ENCODE measurements around the gene MEPCE. TPM values are rescaled to one million over a fixed set of nuclear protein-coding genes. Genes with fewer than 3 reads are reported as not detected.

The MEPCE gene
- total and polyA plus RNA-seq, 4 donors = 6.7 to 21.8 (median 16.5) TPM

DNA sequence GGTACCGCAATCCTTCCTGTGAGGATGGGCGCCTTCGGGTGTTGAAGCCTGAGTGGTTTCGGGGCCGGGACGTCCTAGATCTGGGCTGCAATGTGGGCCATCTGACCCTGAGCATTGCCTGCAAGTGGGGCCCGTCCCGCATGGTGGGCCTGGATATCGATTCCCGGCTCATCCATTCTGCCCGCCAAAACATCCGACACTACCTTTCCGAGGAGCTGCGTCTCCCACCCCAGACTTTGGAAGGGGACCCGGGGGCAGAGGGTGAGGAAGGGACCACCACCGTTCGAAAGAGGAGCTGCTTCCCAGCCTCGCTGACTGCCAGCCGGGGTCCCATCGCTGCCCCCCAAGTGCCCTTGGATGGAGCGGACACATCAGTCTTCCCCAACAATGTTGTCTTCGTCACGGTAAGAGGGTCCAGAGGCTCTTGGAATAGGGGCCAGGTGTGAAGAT lies 1.7 kb downstream of the MEPCE start (continued):
- TF ChIP-seq, protein P1, sequence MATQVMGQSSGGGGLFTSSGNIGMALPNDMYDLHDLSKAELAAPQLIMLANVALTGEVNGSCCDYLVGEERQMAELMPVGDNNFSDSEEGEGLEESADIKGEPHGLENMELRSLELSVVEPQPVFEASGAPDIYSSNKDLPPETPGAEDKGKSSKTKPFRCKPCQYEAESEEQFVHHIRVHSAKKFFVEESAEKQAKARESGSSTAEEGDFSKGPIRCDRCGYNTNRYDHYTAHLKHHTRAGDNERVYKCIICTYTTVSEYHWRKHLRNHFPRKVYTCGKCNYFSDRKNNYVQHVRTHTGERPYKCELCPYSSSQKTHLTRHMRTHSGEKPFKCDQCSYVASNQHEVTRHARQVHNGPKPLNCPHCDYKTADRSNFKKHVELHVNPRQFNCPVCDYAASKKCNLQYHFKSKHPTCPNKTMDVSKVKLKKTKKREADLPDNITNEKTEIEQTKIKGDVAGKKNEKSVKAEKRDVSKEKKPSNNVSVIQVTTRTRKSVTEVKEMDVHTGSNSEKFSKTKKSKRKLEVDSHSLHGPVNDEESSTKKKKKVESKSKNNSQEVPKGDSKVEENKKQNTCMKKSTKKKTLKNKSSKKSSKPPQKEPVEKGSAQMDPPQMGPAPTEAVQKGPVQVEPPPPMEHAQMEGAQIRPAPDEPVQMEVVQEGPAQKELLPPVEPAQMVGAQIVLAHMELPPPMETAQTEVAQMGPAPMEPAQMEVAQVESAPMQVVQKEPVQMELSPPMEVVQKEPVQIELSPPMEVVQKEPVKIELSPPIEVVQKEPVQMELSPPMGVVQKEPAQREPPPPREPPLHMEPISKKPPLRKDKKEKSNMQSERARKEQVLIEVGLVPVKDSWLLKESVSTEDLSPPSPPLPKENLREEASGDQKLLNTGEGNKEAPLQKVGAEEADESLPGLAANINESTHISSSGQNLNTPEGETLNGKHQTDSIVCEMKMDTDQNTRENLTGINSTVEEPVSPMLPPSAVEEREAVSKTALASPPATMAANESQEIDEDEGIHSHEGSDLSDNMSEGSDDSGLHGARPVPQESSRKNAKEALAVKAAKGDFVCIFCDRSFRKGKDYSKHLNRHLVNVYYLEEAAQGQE (IDR thresholded peaks at IDR 0.05) = no peak
- TF ChIP-seq HNF4A (conservative IDR thresholded peaks at IDR 0.05) = no peak
- no peak for TF ChIP-seq JUND (IDR thresholded peaks at IDR 0.05)

GRCh38 chr7:100432053-100432452 lies 2.4 kb downstream of the MEPCE start:
- no peak for DNase-seq (ENCODE audit: low spot score)
- Histone ChIP-seq H3K4me1 (ENCODE audit: control insufficient read depth in 4 of 4, insufficient read depth in 4 of 4, low read length in 3 of 4) (peaks cover 12 to 39% (median 29%) of the 10 kb centered on the region in 4 donors), H3K36me3 (ENCODE audit: control insufficient read depth in 4 of 4, insufficient read depth in 3 of 4, low read depth in 1 of 4, low read length in 3 of 4) (peaks cover 7 to 14% (median 8%) of the 10 kb centered on the region in 4 donors), H3K4me3 (ENCODE audit: low read depth in 1 of 3, low read length in 3 of 3) (no peak overlapping the region), H3K9me3 (ENCODE audit: control insufficient read depth in 4 of 4, low read length in 3 of 4) (no peaks in the 10 kb centered on the region), H3K9ac (ENCODE audit: low read depth in 1 of 2, low read length in 2 of 2) (no peak overlapping the region), H3K27ac (ENCODE audit: low read depth in 1 of 2, low read length in 2 of 2) (peak overlapping the region in 1 of 2 donors; percentile 9), H3K27me3 (ENCODE audit: control insufficient read depth in 4 of 4, insufficient read depth in 4 of 4, low read length in 3 of 4) (no peaks in the 10 kb centered on the region)
- WGBS = 76% methylated on average over 4 of the region's 4 CpGs
- TF ChIP-seq, protein P2, sequence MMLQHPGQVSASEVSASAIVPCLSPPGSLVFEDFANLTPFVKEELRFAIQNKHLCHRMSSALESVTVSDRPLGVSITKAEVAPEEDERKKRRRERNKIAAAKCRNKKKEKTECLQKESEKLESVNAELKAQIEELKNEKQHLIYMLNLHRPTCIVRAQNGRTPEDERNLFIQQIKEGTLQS (IDR thresholded peaks at IDR 0.05) = no peak
- TF ChIP-seq JUND (IDR thresholded peaks at IDR 0.05) = no peak
- TF ChIP-seq EGR1 (IDR thresholded peaks at IDR 0.05; ENCODE audit: low read depth in 2 of 2) = no peak
- TF ChIP-seq SP1 (IDR thresholded peaks at IDR 0.05) = no peak

DNA sequence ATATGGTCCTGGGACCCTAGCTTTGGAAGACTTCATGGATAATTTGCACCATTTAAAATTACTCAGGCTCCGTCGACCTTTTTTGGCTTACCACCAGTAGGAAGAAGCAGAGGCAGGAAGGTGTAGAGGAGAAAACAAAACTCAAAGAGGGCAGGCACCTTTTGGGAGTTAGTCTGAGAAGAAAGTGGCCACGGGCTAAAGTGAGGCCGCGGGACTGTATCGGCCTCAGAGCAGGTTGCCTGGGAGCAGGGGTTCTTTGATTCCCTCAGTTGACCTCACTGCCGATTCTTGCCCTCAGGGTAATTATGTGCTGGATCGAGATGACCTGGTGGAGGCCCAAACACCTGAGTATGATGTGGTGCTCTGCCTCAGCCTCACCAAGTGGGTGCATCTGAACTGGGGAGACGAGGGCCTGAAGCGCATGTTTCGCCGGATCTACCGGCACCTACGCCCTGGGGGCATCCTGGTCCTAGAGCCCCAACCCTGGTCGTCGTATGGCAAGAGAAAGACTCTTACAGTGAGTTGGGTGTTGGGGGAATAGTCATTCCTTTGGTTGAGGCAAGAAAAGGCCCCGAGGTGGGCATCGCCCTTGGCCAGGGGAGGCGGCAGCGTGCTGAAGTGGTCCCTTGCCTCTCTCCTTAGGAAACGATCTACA lies 3.1 kb downstream of the MEPCE start:
- WGBS = 93% methylated on average over 21 of the region's 21 CpGs
- Histone ChIP-seq H3K4me3 (ENCODE audit: low read depth in 1 of 3, low read length in 3 of 3) (no peak overlapping the region), H3K27me3 (ENCODE audit: control insufficient read depth in 4 of 4, insufficient read depth in 4 of 4, low read length in 3 of 4) (no peaks in the 10 kb centered on the region), H3K36me3 (ENCODE audit: control insufficient read depth in 4 of 4, insufficient read depth in 3 of 4, low read depth in 1 of 4, low read length in 3 of 4) (peaks cover 7 to 14% (median 8%) of the 10 kb centered on the region in 4 donors), H3K27ac (ENCODE audit: low read depth in 1 of 2, low read length in 2 of 2) (no peak overlapping the region), H3K9me3 (ENCODE audit: control insufficient read depth in 4 of 4, low read length in 3 of 4) (no peaks in the 10 kb centered on the region), H3K9ac (ENCODE audit: low read depth in 1 of 2, low read length in 2 of 2) (no peak overlapping the region), H3K4me1 (ENCODE audit: control insufficient read depth in 4 of 4, insufficient read depth in 4 of 4, low read length in 3 of 4) (peaks cover 11 to 39% (median 29%) of the 10 kb centered on the region in 4 donors)
- TF ChIP-seq, protein P2 (IDR thresholded peaks at IDR 0.05) = no peak
- no peak for TF ChIP-seq HNF4A (conservative IDR thresholded peaks at IDR 0.05)
- TF ChIP-seq CTCF (IDR thresholded peaks at IDR 0.05; ENCODE audit: low read depth, low read length, missing input control) = no peak
- TF ChIP-seq RXRA (IDR thresholded peaks at IDR 0.05) = no peak
- TF ChIP-seq FOXA1 (IDR thresholded peaks at IDR 0.05) = no peak
- no peak for TF ChIP-seq NR2F2 (IDR thresholded peaks at IDR 0.05)
- TF ChIP-seq JUND (IDR thresholded peaks at IDR 0.05) = no peak
- DNase-seq (ENCODE audit: low spot score) = no peak
